HepG2 (cell line): Measurements from ENCODE around the gene CFAP46. TPM values are rescaled to one million over a fixed set of nuclear protein-coding genes. Genes with fewer than 3 reads are reported as not detected.

Source experiments
- ATAC-seq: fragments of 200-7000 bp; cut with Tn5 transposase; 3 replicates; pipeline ENCODE4 v1.9.1; 2020; ENCODE audit warnings: mild to moderate bottlenecking, moderate library complexity
- BruUV-seq: library from RNA; stranded (reverse); fragments of 400-500 nt; replicated peaks from 2 replicates; lab custom pipeline; 2021; lab: Mats Ljungman, UMichigan
- CTCF ChIA-PET: fragments of 300-600 bp; formaldehyde crosslinking; extraction: SDS; loops from one replicate; lab custom pipeline; 2021; ENCODE audit warnings: low total read pairs, inconsistent platforms, low intra/inter-chr PET ratio; lab: Yijun Ruan, JAX
- POLR2A ChIA-PET: fragments of 350-600 bp; sonication (Branson Sonifier 250); formaldehyde crosslinking; loops from one replicate; lab custom pipeline; 2020; ENCODE audit warnings: antibody characterized with exemption, inconsistent platforms; lab: Yijun Ruan, JAX
- DNase-seq: peaks from one replicate; pipeline ENCODE4 v3.0.0-alpha.2; 2015; ENCODE audit warnings: low spot score
- FAIRE-seq: peaks from 3 replicates; lab custom pipeline; 2011; peaks lifted over from hg19 to GRCh38; lab: Jason Lieb, UNC
- H2AFZ ChIP-seq: one replicate; pipeline ENCODE4 v1.6.1; 2011; ENCODE audit warnings: low read length, inconsistent platforms
- H3K27ac ChIP-seq: fragments of 300-600 bp; 3 replicates; pipeline ENCODE4 v1.8.0; 2011; ENCODE audit warnings: mixed run types, mild to moderate bottlenecking, mixed read lengths, low read length, inconsistent platforms; ENCODE audit not compliant: insufficient read depth; ENCODE audit errors: extremely low read length
- H3K27me3 ChIP-seq, 2 experiments: fragments of 200-600 bp in 1 of 2; 2 replicates in 1 of 2; 3 replicates in 1 of 2; pipeline versions ENCODE4 v1.6.0 to v1.8.0; 2011; ENCODE audit warnings: low read length in 2 of 2, mild to moderate bottlenecking in 2 of 2, moderate library complexity in 2 of 2, inconsistent platforms in 1 of 2; ENCODE audit not compliant: insufficient read depth in 2 of 2, control insufficient read depth in 1 of 2
- H3K36me3 ChIP-seq, 2 experiments: fragments of 200-600 bp in 1 of 2; replicated peaks in 1 of 2; 2 replicates in 1 of 2; 3 replicates in 1 of 2; pipeline versions ENCODE4 v1.5.1 to v1.8.0; 2011; ENCODE audit warnings: low read length in 2 of 2, inconsistent platforms in 1 of 2; ENCODE audit not compliant: insufficient read depth in 2 of 2, control insufficient read depth in 1 of 2
- H3K4me1 ChIP-seq: 2 replicates; pipeline ENCODE4 v1.5.1; 2012; ENCODE audit warnings: low read length, inconsistent platforms; ENCODE audit not compliant: insufficient read depth
- H3K4me2 ChIP-seq: 2 replicates; pipeline ENCODE4 v1.6.0; 2011; ENCODE audit warnings: low read depth, low read length, inconsistent platforms
- H3K4me3 ChIP-seq, 3 experiments: fragments of 200-600 bp in 1 of 3; sonication (generic), shearing (Covaris generic) in 1 of 3; replicated peaks in 1 of 3; 2 replicates each; pipeline ENCODE4 v1.5.1; 2011 to 2016; ENCODE audit warnings: low read length in 3 of 3, inconsistent platforms in 2 of 3, low read depth in 2 of 3, mild to moderate bottlenecking in 2 of 3, control low read depth in 1 of 3, mixed read lengths in 1 of 3; ENCODE audit not compliant: insufficient read depth in 1 of 3
- H3K79me2 ChIP-seq: one replicate; pipeline ENCODE4 v1.6.1; 2011; ENCODE audit warnings: low read length, inconsistent platforms; ENCODE audit not compliant: insufficient read depth
- H3K9ac ChIP-seq: 2 replicates; pipeline ENCODE4 v1.6.0; 2011; ENCODE audit warnings: mild to moderate bottlenecking, low read depth, low read length, inconsistent platforms; ENCODE audit not compliant: insufficient read depth
- H3K9me3 ChIP-seq: 2 replicates; pipeline ENCODE4 v1.5.1; 2012; ENCODE audit warnings: mild to moderate bottlenecking, low read length
- H4K20me1 ChIP-seq: 2 replicates; pipeline ENCODE4 v1.6.0; 2011; ENCODE audit warnings: inconsistent platforms, mild to moderate bottlenecking, low read length, moderate library complexity; ENCODE audit not compliant: insufficient read depth
- ADNP ChIP-seq: sonication (generic); formaldehyde crosslinking; IDR thresholded peaks from 2 replicates; pipeline ENCODE4 v1.4.0; 2020; ENCODE audit warnings: missing genetic modification reagents
- AGO2 ChIP-seq: fragments of 200-400 bp; formaldehyde crosslinking; optimal IDR thresholded peaks from 2 replicates; pipeline ENCODE3; 2017; ENCODE audit warnings: mild to moderate bottlenecking, low read depth, low read length, moderate library complexity
- ARNTL ChIP-seq: sonication (generic); formaldehyde crosslinking; IDR thresholded peaks from 2 replicates; pipeline ENCODE4 v1.4.0; 2020; ENCODE audit warnings: mild to moderate bottlenecking, missing genetic modification reagents
- CEBPB ChIP-seq: IDR thresholded peaks from 2 replicates; pipeline ENCODE4 v1.6.1; 2011; ENCODE audit warnings: low read depth, low read length, improper control_type of control experiment, borderline replicate concordance
- ETV5 ChIP-seq: IDR thresholded peaks from 2 replicates; pipeline ENCODE4 v1.6.1; 2018; ENCODE audit warnings: missing biosample characterization, missing genetic modification reagents, inconsistent platforms, borderline replicate concordance
- MBNL3 ChIP-seq: fragments of 250-450 bp; sonication (Bioruptor Pico); conservative IDR thresholded peaks from 2 replicates; pipeline ENCODE4 v1.8.0; 2022; ENCODE audit warnings: mild to moderate bottlenecking, inconsistent platforms
- NCOR1 ChIP-seq: fragments of 200-600 bp; sonication (generic); IDR thresholded peaks from 2 replicates; pipeline ENCODE4 v1.7.0; 2017; ENCODE audit warnings: antibody characterized with exemption, low read length, borderline replicate concordance
- TARDBP ChIP-seq: sonication (generic); formaldehyde crosslinking; IDR thresholded peaks from 2 replicates; pipeline ENCODE4 v1.8.0; 2022; ENCODE audit warnings: mild to moderate bottlenecking, missing genetic modification reagents
- ZNF234 ChIP-seq: sonication (generic); formaldehyde crosslinking; conservative IDR thresholded peaks from 2 replicates; pipeline ENCODE4 v1.5.1; 2020; ENCODE audit warnings: mild to moderate bottlenecking, missing genetic modification reagents
- ZNF510 ChIP-seq: sonication (generic); formaldehyde crosslinking; IDR thresholded peaks from 2 replicates; pipeline ENCODE4 v1.4.0; 2020; ENCODE audit warnings: low read depth, mild to moderate bottlenecking, missing genetic modification reagents
- ZNF629 ChIP-seq: sonication (generic); formaldehyde crosslinking; conservative IDR thresholded peaks from 2 replicates; pipeline ENCODE4 v1.5.0; 2020; ENCODE audit warnings: missing genetic modification reagents
- ZNF713 ChIP-seq: sonication (generic); formaldehyde crosslinking; IDR thresholded peaks from 2 replicates; pipeline ENCODE4 v1.4.0; 2020; ENCODE audit warnings: mild to moderate bottlenecking, missing genetic modification reagents
- ZNF780A ChIP-seq: sonication (generic); formaldehyde crosslinking; IDR thresholded peaks from 2 replicates; pipeline ENCODE4 v1.8.0; 2022; ENCODE audit warnings: mild to moderate bottlenecking, missing genetic modification reagents, moderate library complexity
- ZNF781 ChIP-seq: sonication (generic); formaldehyde crosslinking; IDR thresholded peaks from 2 replicates; pipeline ENCODE4 v1.5.1; 2020; ENCODE audit warnings: borderline replicate concordance, mild to moderate bottlenecking, missing genetic modification reagents; ENCODE audit errors: not compliant biosample characterization
- WGBS: methylation state at CpG from one replicate; pipeline ENCODE4 v1.1.6; 2017; ENCODE audit warnings: low lambda C conversion rate; 5-methylcytosine and 5-hydroxymethylcytosine counted together
- in situ Hi-C: cut with HindIII; loops from 2 replicates; pipeline ENCODE4 v1.10.0; 2017; ENCODE audit warnings: low pct_unique_long_range_greater_than_20kb; ENCODE audit not compliant: extremely low pct_ligation_motif_present
- intact Hi-C: fragments of 100-400 bp; cut with micrococcal nuclease; formaldehyde crosslinking; loops from one replicate; pipeline ENCODE4 v1.10.0; 2022; ENCODE audit not compliant: unreplicated experiment
- polyA plus RNA-seq, 8 experiments: library from polyadenylated mRNA; depleted of rRNA in 3 of 8; stranded (reverse) in 7 of 8; unstranded in 1 of 8; fragments of >200 nt; fragmentation: Illumina TruSeq in 4 of 8; extraction: Trizol in 4 of 8; gene quantifications; 2 replicates each; pipeline versions ENCODE4 v1.2.1 to v1.2.3, GENCODE V29; 2011 to 2016; ENCODE audit warnings: low read depth in 4 of 8, missing spikeins in 1 of 8, mixed read lengths in 1 of 8; ENCODE audit not compliant: insufficient read depth in 1 of 8
- total RNA-seq, 5 experiments: library from RNA; depleted of rRNA; stranded (reverse); fragments of >200 nt; fragmentation: Illumina TruSeq; extraction: Trizol; gene quantifications; 2 replicates each; pipeline ENCODE4 v1.2.3, GENCODE V29; 2016; ENCODE audit warnings: low read depth in 1 of 5
- TF ChIP-seq, protein P1 (sequence below): sonication (generic); formaldehyde crosslinking; IDR thresholded peaks from 2 replicates; pipeline ENCODE4 v1.4.0; 2020; ENCODE audit warnings: missing genetic modification reagents
- TF ChIP-seq, protein P2 (sequence below): fragments of 450-650 bp; IDR thresholded peaks from 2 replicates; pipeline ENCODE4 v1.6.1; 2016
- TF ChIP-seq, protein P3 (sequence below): sonication (generic); formaldehyde crosslinking; IDR thresholded peaks from 2 replicates; pipeline ENCODE4 v1.4.0; 2020; ENCODE audit warnings: missing genetic modification reagents

Gene CFAP46
- total and polyA plus RNA-seq, 2 of the 13 experiments (the other 11 are each of a cell fraction or from before 2014, with no cell fraction given): 0.24 to 0.84 TPM

GRCh38 chr10:132951926-132952325 lies 9.6 kb upstream of the CFAP46 start:
- no peak overlapping the region for H3K27ac ChIP-seq
- DNase-seq (no peak), FAIRE-seq (no peak), ATAC-seq (no peak)
- BruUV-seq: no TSS peak
- no peaks in the 10 kb centered on the region for H3K36me3 ChIP-seq
- ChIA-PET POLR2A (no interaction called here), CTCF (no interaction called here)
- H2AFZ ChIP-seq: no peak overlapping the region
- H3K9ac ChIP-seq: no peak overlapping the region
- no peaks in the 10 kb centered on the region for H3K4me1 ChIP-seq
- in situ Hi-C loops (no loop called here), intact Hi-C loops (no loop called here)
- H3K79me2 ChIP-seq: no peaks in the 10 kb centered on the region
- TF ChIP-seq ZNF629 (CRISPR knock-in tag) (no peak), ARNTL (no peak), ETV5 (CRISPR knock-in tag) (no peak), ZNF510 (CRISPR knock-in tag) (no peak), NCOR1 (no peak), MBNL3 (no peak), ZNF713 (CRISPR knock-in tag) (no peak), AGO2 (no peak), ZNF780A (CRISPR knock-in tag) (no peak), CEBPB (no peak), TARDBP (no peak), ZNF234 (CRISPR knock-in tag) (no peak), ADNP (CRISPR knock-in tag) (no peak), ZNF781 (no peak)
- TF ChIP-seq, protein P1, sequence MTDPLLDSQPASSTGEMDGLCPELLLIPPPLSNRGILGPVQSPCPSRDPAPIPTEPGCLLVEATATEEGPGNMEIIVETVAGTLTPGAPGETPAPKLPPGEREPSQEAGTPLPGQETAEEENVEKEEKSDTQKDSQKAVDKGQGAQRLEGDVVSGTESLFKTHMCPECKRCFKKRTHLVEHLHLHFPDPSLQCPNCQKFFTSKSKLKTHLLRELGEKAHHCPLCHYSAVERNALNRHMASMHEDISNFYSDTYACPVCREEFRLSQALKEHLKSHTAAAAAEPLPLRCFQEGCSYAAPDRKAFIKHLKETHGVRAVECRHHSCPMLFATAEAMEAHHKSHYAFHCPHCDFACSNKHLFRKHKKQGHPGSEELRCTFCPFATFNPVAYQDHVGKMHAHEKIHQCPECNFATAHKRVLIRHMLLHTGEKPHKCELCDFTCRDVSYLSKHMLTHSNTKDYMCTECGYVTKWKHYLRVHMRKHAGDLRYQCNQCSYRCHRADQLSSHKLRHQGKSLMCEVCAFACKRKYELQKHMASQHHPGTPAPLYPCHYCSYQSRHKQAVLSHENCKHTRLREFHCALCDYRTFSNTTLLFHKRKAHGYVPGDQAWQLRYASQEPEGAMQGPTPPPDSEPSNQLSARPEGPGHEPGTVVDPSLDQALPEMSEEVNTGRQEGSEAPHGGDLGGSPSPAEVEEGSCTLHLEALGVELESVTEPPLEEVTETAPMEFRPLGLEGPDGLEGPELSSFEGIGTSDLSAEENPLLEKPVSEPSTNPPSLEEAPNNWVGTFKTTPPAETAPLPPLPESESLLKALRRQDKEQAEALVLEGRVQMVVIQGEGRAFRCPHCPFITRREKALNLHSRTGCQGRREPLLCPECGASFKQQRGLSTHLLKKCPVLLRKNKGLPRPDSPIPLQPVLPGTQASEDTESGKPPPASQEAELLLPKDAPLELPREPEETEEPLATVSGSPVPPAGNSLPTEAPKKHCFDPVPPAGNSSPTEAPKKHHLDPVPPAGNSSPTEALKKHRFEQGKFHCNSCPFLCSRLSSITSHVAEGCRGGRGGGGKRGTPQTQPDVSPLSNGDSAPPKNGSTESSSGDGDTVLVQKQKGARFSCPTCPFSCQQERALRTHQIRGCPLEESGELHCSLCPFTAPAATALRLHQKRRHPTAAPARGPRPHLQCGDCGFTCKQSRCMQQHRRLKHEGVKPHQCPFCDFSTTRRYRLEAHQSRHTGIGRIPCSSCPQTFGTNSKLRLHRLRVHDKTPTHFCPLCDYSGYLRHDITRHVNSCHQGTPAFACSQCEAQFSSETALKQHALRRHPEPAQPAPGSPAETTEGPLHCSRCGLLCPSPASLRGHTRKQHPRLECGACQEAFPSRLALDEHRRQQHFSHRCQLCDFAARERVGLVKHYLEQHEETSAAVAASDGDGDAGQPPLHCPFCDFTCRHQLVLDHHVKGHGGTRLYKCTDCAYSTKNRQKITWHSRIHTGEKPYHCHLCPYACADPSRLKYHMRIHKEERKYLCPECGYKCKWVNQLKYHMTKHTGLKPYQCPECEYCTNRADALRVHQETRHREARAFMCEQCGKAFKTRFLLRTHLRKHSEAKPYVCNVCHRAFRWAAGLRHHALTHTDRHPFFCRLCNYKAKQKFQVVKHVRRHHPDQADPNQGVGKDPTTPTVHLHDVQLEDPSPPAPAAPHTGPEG (CRISPR knock-in tag): no peak
- TF ChIP-seq, protein P2, sequence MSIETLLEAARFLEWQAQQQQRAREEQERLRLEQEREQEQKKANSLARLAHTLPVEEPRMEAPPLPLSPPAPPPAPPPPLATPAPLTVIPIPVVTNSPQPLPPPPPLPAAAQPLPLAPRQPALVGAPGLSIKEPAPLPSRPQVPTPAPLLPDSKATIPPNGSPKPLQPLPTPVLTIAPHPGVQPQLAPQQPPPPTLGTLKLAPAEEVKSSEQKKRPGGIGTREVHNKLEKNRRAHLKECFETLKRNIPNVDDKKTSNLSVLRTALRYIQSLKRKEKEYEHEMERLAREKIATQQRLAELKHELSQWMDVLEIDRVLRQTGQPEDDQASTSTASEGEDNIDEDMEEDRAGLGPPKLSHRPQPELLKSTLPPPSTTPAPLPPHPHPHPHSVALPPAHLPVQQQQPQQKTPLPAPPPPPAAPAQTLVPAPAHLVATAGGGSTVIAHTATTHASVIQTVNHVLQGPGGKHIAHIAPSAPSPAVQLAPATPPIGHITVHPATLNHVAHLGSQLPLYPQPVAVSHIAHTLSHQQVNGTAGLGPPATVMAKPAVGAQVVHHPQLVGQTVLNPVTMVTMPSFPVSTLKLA: no peak
- TF ChIP-seq, protein P3, sequence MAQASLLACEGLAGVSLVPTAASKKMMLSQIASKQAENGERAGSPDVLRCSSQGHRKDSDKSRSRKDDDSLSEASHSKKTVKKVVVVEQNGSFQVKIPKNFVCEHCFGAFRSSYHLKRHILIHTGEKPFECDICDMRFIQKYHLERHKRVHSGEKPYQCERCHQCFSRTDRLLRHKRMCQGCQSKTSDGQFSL (CRISPR knock-in tag): no peak
- peaks cover 4 to 42% of the 10 kb centered on the region in 2 experiments; a peak in 4 of 5 replicates for H3K27me3 ChIP-seq
- no peak overlapping the region for H3K4me3 ChIP-seq
- no peak overlapping the region for H3K4me2 ChIP-seq
- H3K9me3 ChIP-seq: no peaks in the 10 kb centered on the region
- 7% methylated on average over 9 of the region's 12 CpGs for WGBS
- H4K20me1 ChIP-seq: 0 out of 2 replicates have a peak, but pooled peaks cover 4% of the 10 kb centered on the region
